GM21737 (cell line): ENCODE data around the gene GAPDH.
"Not testable (repeated sequence)": the region's sequence is repeated elsewhere in the genome, so short reads cannot be mapped to it uniquely, and the experiment has no call there.

Experiments used
- ATAC-seq: cut with Tn5 transposase; IDR thresholded peaks from one replicate; pipeline ENCODE4 v1.9.1; 2021; ENCODE audit warnings: mild to moderate bottlenecking, moderate library complexity; ENCODE audit not compliant: unreplicated experiment

GAPDH gene

DNA sequence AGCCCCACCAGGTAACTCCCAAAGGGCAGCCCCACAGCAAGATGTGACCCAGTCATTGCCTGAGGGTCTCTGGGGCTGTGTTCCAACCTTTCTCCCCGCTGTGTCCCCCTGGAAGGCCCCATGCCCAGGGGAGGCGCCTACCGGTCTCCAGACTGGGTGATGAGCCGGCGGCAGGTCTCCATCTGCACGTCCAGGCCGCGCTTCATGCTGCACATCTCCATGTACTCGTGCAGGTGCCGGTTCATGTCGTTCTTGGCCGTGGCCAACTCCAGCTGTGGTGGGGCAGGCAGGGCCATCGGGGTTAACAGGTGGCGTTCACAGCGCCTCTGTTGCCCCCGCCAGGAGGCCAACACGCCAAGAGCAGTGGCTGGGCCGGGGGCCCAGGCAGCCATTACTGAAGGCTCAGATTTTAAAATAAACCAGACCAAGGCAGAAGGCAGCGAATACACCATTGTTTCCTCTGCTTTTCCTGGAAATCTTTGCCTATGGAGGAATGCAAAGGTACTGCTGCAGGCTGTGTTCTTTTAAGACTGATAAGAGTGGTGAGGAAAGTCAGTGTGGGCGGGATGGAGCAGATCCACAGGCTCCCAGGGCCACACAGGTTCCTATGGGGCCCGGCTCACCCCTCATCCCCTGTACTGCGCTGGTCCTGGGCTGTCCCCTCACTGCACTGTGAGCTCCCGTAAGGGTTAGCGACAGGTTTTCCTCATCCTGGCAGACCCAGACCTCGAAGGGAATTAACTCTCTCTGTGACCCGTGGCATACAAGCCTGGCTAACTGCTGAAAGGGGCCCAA is 7.3 kb downstream of the GAPDH start:
- no peak for ATAC-seq

DNA sequence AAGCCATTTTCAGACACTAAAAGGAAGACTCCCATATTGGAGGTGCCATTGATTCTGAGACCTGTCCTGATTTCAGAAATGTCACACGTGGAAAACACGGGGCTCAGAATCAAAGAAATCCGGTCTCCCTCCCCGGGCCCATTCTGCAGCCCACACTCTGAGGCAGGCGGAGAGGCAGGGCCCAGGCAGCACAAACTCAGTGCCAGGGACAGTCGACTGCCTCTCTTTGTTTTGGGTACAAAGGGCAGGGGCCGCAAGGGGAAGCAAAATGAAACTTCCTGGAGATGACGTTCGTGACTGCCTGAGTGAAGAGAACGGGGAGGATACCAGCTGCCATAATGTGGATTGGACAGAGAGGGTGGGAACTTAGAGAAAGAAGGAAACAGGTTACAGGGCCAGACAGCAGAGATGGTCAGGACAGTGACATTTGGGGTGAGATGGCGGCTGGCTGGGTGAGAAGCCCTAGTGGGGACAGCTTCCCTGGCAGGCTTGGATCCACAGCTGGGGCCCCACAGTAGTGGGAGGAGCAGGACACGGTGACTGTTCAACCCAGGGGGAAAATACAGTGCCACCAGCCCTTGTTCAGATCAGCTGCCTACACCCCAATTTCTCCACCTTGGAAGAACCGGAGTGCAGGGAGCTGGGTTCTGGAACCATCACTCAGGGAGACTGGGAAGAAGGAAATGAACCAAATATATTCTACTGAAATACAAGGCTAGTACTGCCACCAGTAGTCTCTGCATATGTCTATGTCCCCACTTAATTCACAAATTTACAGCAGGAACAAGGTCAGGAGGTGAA is 8.1 kb downstream of the GAPDH start:
- no peak for ATAC-seq

DNA sequence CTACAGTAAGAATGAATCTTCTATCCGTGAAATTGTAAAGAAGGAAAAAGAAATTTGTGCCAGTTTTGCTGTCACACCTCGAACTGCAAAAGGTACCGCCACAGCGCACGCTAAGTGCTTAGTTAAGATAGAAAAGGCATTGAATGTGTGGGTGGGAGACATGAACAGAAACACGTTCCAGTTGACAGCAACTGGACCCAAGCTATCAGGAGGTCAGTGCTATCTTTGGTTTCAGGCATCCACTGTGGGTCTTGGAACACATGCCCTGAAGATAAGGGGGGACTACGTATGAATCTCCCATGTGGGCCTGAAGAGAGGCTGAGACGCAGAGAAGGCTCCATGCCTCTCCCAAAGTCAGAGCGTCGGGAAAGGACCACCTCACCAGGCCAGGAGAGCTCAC is 11.7 kb downstream of the GAPDH start:
- no peak for ATAC-seq

DNA sequence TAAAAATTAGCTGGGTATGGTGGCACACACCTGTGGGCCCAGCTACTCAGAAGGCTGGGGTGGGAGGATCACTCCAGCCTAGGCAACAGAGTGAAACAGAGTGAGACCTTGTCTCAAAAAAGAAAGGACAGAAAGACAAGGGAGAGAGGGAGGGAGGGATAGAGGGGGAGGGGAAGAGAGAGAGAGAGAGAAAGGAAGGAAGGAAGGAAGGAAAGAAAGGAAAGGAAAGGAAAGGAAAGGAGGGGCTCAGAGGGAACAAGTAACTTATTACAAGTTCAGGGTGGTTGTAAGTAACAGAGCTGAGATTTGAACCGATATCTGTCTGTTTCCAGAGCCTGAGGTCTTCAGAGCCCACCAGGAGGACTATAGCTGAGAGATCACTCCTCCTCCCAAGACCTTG is 13.2 kb downstream of the GAPDH start:
- ATAC-seq, result no peak

DNA sequence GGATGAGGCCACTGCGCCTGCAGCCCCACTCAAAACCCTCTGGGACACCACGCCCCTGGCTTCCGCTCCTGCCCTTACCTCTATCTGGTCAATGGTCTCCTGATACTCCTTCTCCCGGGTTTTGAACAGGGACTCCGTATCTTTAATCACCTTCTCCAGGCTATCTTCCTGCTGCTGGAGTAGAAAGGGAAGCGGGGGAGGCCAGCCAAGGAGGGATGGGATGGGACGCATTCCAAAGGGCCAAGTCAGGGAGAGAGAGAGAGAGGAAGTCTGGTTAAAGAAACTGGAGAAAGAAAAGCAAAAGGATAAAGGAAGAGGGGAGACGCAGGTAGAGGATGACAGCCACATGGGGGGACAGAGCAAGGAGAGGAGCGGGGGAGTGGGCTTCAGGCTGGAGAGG is 13.7 kb downstream of the GAPDH start:
- ATAC-seq, result no peak

DNA sequence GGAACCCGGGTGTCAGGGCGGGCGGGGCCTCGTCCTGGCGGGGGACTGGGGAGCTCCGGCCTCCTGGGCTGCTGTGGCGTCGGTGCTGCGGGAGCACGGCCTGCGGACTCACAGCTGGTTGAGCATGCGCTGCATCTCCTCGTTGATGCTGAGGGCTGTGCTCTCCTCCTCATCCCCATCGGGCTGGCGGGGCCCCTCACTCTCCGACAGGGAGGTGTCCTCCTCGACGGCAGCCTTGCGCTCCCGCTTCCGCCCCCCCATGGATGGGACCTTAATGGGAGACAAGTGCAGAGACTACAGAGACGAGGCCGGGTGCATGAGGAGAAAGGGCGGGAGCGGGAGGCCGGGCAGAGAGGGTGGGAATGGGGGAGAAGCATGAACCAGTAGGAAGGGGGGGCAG is 14.2 kb downstream of the GAPDH start:
- ATAC-seq, result no peak

DNA sequence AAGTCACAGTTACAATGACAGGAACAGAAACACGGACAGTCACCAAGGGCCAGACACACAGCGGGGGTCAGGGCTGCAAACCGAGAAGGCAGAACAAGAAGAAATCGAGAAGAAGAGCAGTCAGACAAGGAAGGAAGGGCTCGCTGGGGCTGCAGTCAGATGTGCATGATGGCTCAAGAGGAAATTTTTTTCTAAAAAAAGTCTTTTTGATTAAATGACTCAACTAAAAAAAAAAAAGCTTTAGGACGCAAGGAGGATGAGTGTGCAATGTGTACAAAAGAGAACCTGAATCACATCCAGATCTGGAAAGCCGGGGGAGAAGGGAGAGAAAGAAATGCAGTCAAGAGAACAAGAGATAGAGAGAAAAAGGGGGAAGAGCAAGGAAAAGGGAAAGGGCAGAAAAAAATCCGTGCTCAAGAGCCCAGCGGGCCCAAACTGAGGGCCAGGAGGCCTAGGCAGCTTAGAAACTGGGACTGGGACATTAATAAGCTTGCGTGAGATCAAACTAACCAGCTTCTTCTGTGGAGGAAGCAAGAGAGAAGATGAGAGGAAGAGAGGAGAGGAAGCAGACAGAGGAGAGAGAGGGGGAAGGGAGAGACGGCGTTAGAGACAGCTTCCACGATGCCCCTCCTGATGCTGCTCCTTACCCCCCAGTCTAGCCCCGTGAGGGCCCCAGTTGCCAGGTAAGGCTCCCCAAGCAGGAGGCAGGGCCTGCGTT is 14.8 kb downstream of the GAPDH start:
- no peak for ATAC-seq

DNA sequence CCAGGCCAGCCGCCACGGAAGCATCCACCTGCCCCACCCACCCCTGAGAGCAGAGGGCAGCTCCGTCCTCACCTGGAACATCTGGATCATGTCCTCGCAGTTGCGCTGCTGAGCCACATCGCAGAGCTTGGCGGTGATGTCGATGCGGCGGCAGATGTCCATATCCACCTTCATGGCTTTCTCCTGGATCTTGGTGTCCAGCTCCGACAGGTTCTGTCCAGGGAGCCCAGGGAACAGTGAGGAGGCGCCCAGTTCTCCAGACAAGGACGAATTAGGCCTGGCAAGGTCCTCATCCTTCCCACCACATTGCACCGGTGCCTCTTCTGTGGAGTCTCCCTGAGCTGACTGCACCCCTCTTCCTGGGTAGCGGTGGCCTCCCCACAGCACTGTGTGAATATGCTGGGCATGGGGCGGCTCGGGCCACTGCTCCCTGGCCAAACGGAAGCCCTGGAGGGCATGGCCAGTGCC is 15.4 kb downstream of the GAPDH start:
- ATAC-seq, result no peak

DNA sequence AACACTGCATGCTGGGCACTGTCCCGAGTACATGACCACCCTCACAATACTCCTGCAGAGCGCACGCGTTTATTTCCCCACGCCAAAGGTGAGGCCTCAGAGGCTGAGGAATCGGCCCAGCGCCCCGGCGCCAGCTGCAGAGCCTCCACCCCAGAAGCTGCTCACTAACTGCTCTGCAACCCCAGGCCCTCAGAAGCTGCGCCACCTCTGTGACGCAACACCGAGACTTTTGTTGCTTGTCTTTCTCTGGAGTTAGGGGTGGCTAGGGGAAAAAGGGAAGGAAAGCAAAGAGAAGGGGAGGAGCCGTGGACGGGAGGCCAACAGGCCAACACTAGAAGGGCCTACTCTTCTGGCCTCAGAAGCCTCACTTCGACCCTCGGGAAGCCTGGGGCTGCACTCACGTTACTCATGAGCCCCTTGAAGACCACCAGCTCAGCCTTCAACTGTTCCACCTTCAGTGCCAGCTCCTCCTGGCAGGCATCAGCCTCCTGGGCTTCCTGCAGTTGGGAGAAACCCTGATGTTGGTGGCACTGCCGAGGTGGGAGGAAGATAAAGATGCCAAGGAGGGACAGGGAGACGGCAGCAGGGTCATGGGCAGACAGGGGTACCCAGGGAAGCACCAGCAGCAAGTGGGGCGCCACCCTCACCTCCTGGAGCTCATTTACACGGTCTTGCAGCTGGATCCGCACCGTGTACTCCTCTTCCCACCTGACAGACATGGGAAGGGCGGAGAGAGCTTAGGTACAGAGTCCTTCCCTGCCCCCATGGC is 16.2 kb downstream of the GAPDH start:
- no peak for ATAC-seq

DNA sequence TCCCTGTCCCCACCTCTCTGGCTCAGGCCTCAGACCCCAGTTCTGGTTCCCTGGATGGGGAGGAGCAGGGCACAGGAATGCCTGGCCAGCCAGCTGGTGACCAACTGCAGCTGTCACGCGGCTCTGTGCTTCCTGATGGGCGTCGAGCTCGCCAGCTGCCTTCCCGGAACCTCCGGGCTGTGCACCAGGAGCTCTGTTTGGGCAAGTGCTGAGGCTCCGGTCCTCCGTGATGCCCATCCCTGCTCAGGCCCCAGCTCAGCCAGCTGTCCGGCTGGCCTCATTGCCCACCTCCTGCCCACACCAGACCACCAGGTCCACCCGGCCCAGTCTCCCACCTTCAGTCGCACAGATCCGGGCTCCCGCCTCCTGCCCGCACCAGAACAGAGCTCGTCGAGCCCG is 16.7 kb downstream of the GAPDH start:
- no peak for ATAC-seq

DNA sequence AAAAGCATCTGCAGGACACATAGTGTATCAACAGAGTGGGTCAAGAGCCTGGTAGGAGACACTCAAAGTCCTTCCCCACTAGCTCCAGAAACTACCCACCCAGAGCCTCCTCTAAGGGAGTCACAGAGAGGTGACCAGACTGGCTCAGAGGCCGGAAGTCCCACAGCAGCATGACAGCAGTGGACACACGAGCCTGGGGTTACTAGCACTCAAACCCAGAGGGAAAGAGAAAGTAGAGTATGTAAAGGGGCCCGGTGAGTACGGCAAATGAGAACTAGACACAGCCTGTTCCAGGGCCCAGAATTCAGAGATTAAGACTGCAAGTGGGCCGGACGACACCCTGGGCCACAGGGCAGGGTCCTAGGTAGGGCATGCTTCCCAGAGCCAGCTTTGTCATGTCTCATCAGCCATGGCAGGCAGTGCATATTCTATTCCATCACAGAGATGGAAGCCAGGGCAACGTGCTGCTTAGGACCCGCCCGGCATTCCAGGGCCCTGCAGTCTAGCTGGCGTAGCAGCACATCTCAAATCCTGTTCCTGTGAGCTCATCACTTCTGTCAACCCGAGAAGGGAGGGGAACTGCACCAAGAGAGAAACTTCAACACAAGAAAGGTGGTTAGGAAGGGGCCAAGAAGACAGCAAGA is 17.3 kb downstream of the GAPDH start:
- no peak for ATAC-seq

DNA sequence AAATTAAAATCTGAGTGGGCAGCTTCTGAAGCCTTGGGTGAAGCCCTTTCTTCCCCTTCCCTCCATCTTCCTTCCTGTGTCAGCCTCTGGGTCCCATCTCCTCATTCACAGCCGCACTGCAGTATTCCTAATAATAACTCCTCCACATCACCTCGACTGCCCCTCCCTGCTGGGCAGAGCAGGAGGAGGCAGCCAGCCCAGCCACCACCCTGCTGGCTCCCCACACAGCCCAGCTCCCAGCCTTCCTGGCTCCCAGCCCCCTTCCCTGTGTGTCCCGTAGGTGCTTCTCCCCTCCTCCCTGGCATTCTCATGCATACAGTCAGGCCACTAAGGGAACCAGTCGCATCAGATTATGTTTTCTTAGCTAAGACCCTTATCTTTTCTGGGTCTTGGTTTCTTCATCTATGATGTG is 17.8 kb downstream of the GAPDH start:
- ATAC-seq, result no peak

DNA sequence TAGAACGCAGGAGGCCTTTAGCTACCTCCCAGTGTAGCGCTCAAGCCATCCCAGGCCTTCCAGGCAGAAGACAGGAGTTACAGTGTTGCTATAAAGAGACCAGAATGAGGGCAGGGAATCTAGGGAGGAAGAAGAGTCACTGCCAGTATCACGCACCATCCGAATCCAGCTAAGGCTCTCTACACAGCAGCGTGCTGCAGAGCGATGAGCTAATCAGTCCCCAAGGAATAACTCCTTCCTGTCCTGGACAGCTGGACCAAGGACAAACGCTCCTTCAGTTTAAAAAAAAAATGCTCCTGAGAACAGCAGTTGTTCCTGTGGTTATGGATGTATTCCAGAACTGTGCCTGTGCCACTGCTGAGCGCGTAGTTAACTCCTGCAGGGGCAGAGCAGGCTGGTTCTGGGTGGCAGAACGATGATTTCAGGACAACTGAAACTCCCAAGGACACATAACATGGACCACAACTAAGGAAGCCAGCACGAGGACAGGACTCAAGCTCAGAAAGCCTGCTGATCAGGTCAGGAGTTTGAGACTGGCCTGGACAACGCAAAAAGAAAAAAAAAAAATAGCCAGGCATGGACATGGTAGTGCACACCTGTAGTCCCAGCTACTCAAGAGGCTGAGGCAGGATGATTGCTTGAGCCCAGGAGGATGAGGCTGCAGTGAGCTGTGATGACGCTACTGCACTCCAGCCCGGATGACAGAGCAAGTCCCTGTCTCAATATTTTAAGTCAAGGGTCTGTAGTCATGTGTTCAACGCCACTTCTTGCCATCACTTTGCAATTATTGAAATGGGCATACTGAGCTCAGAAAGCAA is 18.9 kb downstream of the GAPDH start:
- ATAC-seq, result no peak

DNA sequence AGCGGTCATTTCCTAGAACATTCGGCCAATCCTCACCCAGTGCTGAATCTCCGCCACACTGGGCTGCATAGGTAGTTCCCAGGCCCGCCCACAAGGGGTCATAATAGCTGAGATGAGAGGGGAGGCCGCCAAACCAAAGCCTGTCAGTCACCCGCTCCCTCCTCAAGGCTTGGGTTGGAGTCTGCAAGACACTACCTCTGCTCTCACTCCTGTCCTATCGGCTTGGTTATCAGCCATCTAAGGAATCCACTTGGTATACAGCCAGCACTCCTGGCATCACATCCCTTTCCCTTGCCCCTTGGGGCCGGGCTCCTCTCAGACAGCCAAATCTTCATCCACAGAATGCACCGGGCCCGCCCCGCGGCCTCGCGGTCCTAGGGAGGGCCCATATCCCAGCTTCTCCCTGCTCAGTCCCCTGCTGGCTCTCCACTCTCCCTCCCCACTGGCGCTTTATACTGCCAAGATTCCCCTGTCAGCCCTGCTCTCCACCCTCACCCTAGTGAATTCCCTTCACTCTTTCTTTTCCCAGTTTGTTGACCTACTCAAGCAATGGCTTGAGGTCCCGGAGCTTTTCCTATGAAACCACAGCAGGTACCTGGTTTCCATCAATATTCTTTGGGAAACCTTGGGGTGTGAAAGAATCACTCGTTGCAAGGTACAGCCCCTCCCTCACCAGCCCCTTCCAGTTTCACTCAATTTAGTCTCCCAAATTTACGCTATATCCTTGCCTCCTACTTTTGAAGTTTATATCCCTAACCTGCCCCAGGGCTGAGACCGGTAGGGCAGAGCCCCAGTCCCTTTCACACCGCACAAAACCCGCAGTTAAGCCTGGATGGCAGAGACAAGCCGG is 20.1 kb downstream of the GAPDH start:
- peak; percentile 44 for ATAC-seq

DNA sequence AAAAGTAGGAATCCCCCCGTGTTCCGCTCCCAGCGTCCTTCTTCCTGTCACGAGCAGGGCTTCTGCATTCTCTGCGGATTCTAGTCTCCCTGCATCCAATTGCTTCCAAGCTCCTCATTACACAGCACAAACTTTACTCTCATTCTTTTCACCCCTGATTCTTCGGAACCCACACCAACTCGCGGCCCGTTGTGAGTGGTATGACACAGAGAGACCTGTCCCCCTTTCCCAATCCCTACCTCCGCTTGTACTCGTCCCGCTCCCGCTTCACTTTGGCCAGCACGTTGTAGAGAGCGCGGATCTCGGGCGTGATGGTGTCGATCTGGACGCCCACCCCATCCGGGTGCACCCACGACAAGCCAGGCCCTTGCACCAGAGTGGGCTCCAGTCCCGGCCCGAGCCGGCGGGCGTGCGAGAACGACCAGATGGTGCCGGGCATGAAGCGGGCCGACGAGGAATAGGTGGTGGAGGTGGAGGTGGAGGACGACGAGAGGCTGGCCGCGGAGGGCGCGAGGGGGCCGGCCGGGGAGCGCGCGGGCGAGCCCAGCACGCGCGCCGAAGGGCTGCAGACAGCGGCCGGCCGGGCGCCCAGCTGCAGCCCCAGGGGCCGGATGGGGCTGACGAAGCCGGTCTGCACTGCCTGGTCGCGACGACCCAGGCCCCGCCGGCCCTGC is 20.8 kb downstream of the GAPDH start:
- ATAC-seq, result peak; percentile 9

DNA sequence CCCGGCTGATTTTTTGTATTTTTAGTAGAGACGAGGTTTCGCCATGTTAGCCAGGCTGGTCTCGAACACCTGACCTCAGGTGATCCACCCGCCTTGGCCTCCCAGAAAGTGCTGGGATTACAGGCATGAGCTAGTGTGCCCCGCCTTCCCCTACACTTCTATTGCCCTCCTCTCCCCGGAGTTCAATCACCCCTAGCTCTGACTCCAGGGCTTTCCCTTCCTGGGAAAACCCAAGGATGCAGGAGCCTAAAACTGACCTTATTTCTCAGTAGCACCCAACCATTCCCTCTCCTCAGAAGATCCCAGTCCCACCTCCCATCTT is 22.1 kb downstream of the GAPDH start:
- not testable (repeated sequence) for ATAC-seq

DNA sequence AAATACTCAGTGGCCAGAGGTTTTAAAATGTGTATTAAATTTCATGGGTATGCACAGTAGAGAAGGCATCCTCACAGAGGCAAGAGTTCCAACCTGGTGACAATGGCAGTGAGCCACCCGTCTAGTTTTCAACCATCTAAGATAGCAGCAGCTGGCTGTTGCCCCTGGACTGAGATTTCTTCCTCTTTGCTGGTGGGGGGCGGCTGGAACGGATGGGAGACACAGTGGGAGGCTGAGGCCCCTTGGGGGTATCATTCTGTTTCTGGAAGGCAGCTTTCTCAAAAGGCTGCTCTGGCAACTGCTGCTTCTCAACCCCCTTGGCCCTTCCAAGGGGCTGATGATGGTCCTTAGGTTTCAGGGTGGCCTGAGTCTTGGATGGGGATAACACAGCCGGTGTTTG is 22.5 kb downstream of the GAPDH start:
- no peak for ATAC-seq
